Ammon's horn (tissue), 1 donor: ENCODE results near the gene NPM1.
"Not testable (repeated sequence)": the region's sequence is repeated elsewhere in the genome, so short reads cannot be mapped to it uniquely, and the experiment has no call there.

Experiments used
- DNase-seq: peaks from one replicate; pipeline ENCODE4 v3.0.0-alpha.2; 2016; ENCODE audit warnings: low spot score

Gene NPM1

GRCh38 chr5:171386006-171386671 is 1.5 kb upstream of the NPM1 start:
- no peak for DNase-seq

GRCh38 chr5:171386861-171387344 is 746 bp upstream of the NPM1 start:
- DNase-seq = no peak

- DNase-seq = peak; percentile 83
Measured at GRCh38 chr5:171387970-171388815, 544 bp downstream of the NPM1 start.

- no peak for DNase-seq
Measured at GRCh38 chr5:171388816-171389168, 1.1 kb downstream of the NPM1 start.

- no peak for DNase-seq
Measured at GRCh38 chr5:171390883-171391677, 3.4 kb downstream of the NPM1 start.

- no peak for DNase-seq
Measured at GRCh38 chr5:171391996-171392577, 4.4 kb downstream of the NPM1 start.

GRCh38 chr5:171392585-171393159 is 5.0 kb downstream of the NPM1 start:
- no peak for DNase-seq

- no peak for DNase-seq
Measured at GRCh38 chr5:171395042-171395441, 7.4 kb downstream of the NPM1 start.

GRCh38 chr5:171396583-171396982 is 8.9 kb downstream of the NPM1 start:
- not testable (repeated sequence) for DNase-seq

- no peak for DNase-seq
Measured at GRCh38 chr5:171397190-171397589, 9.5 kb downstream of the NPM1 start.

- no peak for DNase-seq
Measured at GRCh38 chr5:171397599-171397998, 9.9 kb downstream of the NPM1 start.

GRCh38 chr5:171398660-171399059 is 11.0 kb downstream of the NPM1 start:
- not testable (repeated sequence) for DNase-seq

GRCh38 chr5:171400169-171400568 is 12.5 kb downstream of the NPM1 start:
- no peak for DNase-seq

GRCh38 chr5:171401167-171401947 is 13.7 kb downstream of the NPM1 start:
- no peak for DNase-seq

GRCh38 chr5:171402751-171403150 is 15.1 kb downstream of the NPM1 start:
- DNase-seq = not testable (repeated sequence)

- DNase-seq = no peak
Measured at GRCh38 chr5:171405615-171406014, 18.0 kb downstream of the NPM1 start.

- no peak for DNase-seq
Measured at GRCh38 chr5:171407234-171407633, 19.6 kb downstream of the NPM1 start.

- DNase-seq = no peak
Measured at GRCh38 chr5:171409164-171410136, 21.8 kb downstream of the NPM1 start.

GRCh38 chr5:171410181-171410580 is 22.5 kb downstream of the NPM1 start:
- DNase-seq = no peak

- no peak for DNase-seq
Measured at GRCh38 chr5:171412186-171412585, 24.5 kb downstream of the NPM1 start.
